DND-41 (cell line): ENCODE measurements around the gene TKT.
A peak's percentile ranks its signal among the peaks of the same experiment; 100 is the strongest.

Experiments
- ATAC-seq: fragments of 200-7000 bp; cut with Tn5 transposase; 3 replicates; pipeline ENCODE4 v1.9.1; 2021; ENCODE audit warnings: low read depth; ENCODE audit not compliant: insufficient read depth
- DNase-seq: peaks from one replicate; pipeline ENCODE4 v3.0.0-alpha.2; 2020
- H2AFZ ChIP-seq: 2 replicates; pipeline ENCODE4 v1.6.0; 2012; ENCODE audit warnings: low read depth, low read length
- H3K27ac ChIP-seq: 2 replicates; pipeline ENCODE4 v1.5.1; 2012; ENCODE audit warnings: low read length, inconsistent platforms
- H3K27me3 ChIP-seq: fragments of 200-600 bp; sonication (generic); 2 replicates; pipeline ENCODE4 v1.6.0; 2012; ENCODE audit warnings: low read length, mild to moderate bottlenecking, inconsistent platforms; ENCODE audit not compliant: insufficient read depth, poor library complexity
- H3K36me3 ChIP-seq: 2 replicates; pipeline ENCODE4 v1.5.1; 2012; ENCODE audit warnings: low read length, inconsistent platforms; ENCODE audit not compliant: insufficient read depth
- H3K4me1 ChIP-seq: 2 replicates; pipeline ENCODE4 v1.5.1; 2012; ENCODE audit warnings: mild to moderate bottlenecking, low read length; ENCODE audit not compliant: insufficient read depth
- H3K4me2 ChIP-seq: 2 replicates; pipeline ENCODE4 v1.6.0; 2012; ENCODE audit warnings: mild to moderate bottlenecking, moderate library complexity, low read length, inconsistent platforms; ENCODE audit not compliant: insufficient read depth
- H3K4me3 ChIP-seq, 2 experiments: fragments of 200-600 bp in 1 of 2; shearing (Covaris generic) in 1 of 2; 2 replicates each; pipeline ENCODE4 v1.5.1; 2012 to 2016; ENCODE audit warnings: inconsistent platforms in 2 of 2, low read length in 2 of 2, mild to moderate bottlenecking in 2 of 2, low read depth in 1 of 2, moderate library complexity in 1 of 2
- H3K79me2 ChIP-seq: 2 replicates; pipeline ENCODE4 v1.6.0; 2012; ENCODE audit warnings: low read length, inconsistent platforms; ENCODE audit not compliant: insufficient read depth
- H3K9ac ChIP-seq: 2 replicates; pipeline ENCODE4 v1.6.0; 2012; ENCODE audit warnings: low read depth, mild to moderate bottlenecking, inconsistent platforms, low read length, moderate library complexity
- H3K9me3 ChIP-seq: 2 replicates; pipeline ENCODE4 v1.5.1; 2012; ENCODE audit warnings: low read length, moderate library complexity, mild to moderate bottlenecking, inconsistent platforms; ENCODE audit not compliant: insufficient read depth, severe bottlenecking
- H4K20me1 ChIP-seq: 2 replicates; pipeline ENCODE4 v1.6.0; 2012; ENCODE audit warnings: low read length; ENCODE audit not compliant: insufficient read depth
- EZH2 ChIP-seq: IDR thresholded peaks from 3 replicates; pipeline ENCODE4 v1.6.1; 2012; ENCODE audit warnings: borderline replicate concordance, low read depth, mild to moderate bottlenecking, moderate library complexity, low read length, inconsistent platforms; ENCODE audit not compliant: severe bottlenecking
- TF ChIP-seq, protein P1 (sequence below): IDR thresholded peaks from 2 replicates; pipeline ENCODE4 v1.5.1; 2012; ENCODE audit warnings: borderline replicate concordance, low read length, moderate library complexity, mild to moderate bottlenecking; ENCODE audit not compliant: poor library complexity, severe bottlenecking; ENCODE audit errors: extremely low read depth

The TKT gene

DNA sequence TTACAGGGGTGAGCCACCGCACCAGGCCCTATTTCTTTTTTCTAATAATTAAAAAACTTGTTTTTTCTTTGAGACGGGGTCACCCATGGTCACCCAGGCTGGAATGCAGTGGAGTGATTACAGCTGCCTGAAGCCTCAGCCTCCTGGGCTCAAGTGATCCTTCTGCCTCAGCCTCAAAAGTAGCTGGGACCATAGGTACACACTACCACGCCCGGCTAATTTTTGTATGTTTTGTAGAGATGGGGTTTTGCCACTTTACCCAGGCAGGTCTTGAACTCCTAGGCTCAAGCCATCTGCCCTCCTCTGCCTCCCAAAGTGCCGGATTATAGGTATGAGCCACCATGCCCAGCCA, 858 bp upstream of the TKT start:
- DNase-seq (no peak), ATAC-seq (no peak)
- Histone ChIP-seq H3K79me2 (peaks cover 41% of the 10 kb centered on the region), H3K4me1 (peaks cover 33% of the 10 kb centered on the region), H3K27ac (no peak overlapping the region), H3K27me3 (peaks cover 5% of the 10 kb centered on the region), H4K20me1 (peaks cover 31% of the 10 kb centered on the region), H2AFZ (no peak overlapping the region), H3K9ac (no peak overlapping the region), H3K4me2 (no peak overlapping the region), H3K9me3 (no peaks in the 10 kb centered on the region), H3K36me3 (peaks cover 16% of the 10 kb centered on the region), H3K4me3 (no peak overlapping the region)
- no peak for TF ChIP-seq EZH2
- TF ChIP-seq, protein P1, sequence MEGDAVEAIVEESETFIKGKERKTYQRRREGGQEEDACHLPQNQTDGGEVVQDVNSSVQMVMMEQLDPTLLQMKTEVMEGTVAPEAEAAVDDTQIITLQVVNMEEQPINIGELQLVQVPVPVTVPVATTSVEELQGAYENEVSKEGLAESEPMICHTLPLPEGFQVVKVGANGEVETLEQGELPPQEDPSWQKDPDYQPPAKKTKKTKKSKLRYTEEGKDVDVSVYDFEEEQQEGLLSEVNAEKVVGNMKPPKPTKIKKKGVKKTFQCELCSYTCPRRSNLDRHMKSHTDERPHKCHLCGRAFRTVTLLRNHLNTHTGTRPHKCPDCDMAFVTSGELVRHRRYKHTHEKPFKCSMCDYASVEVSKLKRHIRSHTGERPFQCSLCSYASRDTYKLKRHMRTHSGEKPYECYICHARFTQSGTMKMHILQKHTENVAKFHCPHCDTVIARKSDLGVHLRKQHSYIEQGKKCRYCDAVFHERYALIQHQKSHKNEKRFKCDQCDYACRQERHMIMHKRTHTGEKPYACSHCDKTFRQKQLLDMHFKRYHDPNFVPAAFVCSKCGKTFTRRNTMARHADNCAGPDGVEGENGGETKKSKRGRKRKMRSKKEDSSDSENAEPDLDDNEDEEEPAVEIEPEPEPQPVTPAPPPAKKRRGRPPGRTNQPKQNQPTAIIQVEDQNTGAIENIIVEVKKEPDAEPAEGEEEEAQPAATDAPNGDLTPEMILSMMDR = no peak

DNA sequence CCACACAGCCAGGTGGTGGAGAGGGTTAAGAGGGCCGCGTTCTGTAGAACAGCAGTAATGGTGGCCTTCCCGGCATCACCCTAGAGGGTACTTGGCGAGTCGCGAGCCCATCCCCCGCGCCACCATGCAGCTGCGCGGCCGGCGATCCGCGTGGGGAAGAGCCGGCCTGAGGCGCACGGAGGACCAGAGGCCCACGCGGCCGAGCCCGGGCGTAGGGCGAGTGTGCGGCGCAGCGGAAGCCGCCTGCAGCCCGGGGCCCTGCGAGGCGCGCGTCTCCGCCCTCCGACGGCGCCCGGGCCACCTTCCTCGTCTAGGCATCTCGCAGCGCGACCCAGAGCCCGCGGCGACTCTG, 423 bp downstream of the TKT start:
- peaks cover 5% of the 10 kb centered on the region for H3K27me3 ChIP-seq
- H3K27ac ChIP-seq = peak overlapping the region; percentile 90
- H3K4me3 ChIP-seq = peak overlapping the region; percentile 46 to 93
- no peaks in the 10 kb centered on the region for H3K9me3 ChIP-seq
- ATAC-seq = peak; percentile 59
- no peak for TF ChIP-seq EZH2
- TF ChIP-seq, protein P1 = no peak
- peaks cover 54% of the 10 kb centered on the region for H3K79me2 ChIP-seq
- peak overlapping the region; percentile 84 for H2AFZ ChIP-seq
- DNase-seq = peak; percentile 54
- peaks cover 43% of the 10 kb centered on the region for H3K4me1 ChIP-seq
- peaks cover 44% of the 10 kb centered on the region for H4K20me1 ChIP-seq
- H3K4me2 ChIP-seq = peak overlapping the region; percentile 97
- H3K9ac ChIP-seq = peak overlapping the region; percentile 95
- H3K36me3 ChIP-seq = peaks cover 23% of the 10 kb centered on the region

DNA sequence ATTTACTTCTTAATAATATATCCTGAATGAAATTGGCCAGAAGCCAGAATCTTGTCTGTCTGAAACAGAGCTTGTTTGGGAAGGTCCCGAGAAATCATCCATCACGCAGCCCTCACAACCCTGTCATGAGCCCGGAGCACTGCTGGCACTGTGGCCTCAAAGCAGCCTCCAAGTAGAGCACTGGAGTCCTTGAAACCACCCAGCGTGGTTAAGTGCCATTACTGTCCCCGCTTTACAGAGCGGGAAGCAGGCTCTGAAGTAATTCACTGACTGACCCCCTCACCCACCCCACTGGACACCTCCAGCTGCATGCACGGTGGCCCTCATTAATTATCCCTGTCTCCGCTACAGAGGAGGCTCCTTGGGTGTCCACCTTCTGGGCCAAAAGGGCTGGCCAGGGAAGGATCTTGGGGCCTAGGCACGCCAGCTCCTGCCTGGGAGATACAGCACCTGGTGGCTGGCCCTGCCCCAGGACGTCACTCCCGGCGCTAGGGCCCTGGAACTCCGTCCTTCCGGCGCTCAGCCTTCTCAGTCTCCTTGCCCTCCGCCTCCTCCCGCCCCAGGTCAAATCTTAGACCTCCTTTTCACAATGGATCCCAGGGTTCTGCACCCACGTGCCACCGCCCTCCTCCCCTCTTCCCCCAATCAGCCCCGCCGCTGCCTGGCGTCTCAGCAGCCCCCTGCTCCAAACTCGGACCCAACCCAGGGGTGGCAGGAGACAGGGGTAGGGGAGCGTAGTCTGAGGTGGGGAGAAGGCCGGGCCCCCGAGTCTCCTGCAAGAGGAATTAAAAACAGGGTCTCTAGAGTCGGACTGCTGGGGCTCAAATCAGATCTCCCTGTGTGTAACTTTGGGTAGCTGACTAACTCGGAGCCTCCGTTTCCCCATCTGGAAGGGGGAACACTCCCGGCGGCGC, 1.1 kb downstream of the TKT start:
- peak overlapping the region; percentile 97 for H3K4me2 ChIP-seq
- no peaks in the 10 kb centered on the region for H3K9me3 ChIP-seq
- peak overlapping the region; percentile 90 for H3K27ac ChIP-seq
- peaks cover 23% of the 10 kb centered on the region for H3K36me3 ChIP-seq
- peak overlapping the region; percentile 84 for H2AFZ ChIP-seq
- peak overlapping the region; percentile 95 for H3K9ac ChIP-seq
- DNase-seq (peak; percentile 78), ATAC-seq (peak; percentile 74)
- TF ChIP-seq, protein P1 = peak; percentile 8
- no peak for TF ChIP-seq EZH2
- H3K79me2 ChIP-seq = peaks cover 60% of the 10 kb centered on the region
- H3K4me1 ChIP-seq = peaks cover 48% of the 10 kb centered on the region
- H4K20me1 ChIP-seq = peaks cover 51% of the 10 kb centered on the region
- peak overlapping the region; percentile 46 to 93 for H3K4me3 ChIP-seq
- peaks cover 5% of the 10 kb centered on the region for H3K27me3 ChIP-seq
